SK-N-SH treated with all-trans-retinoic acid at 6 μM for 48 hours (cell line): ENCODE measurements around the gene OR4E1.

Experiments used
- ATAC-seq: fragments of 200-7000 bp; cut with Tn5 transposase; 3 replicates; pipeline ENCODE4 v1.9.1; 2020; ENCODE audit warnings: mild to moderate bottlenecking, moderate library complexity
- ARNTL ChIP-seq: fragments of 450-650 bp; formaldehyde crosslinking; IDR thresholded peaks from 2 replicates; pipeline ENCODE4 v1.5.0; 2020; ENCODE audit warnings: low read depth, mild to moderate bottlenecking, moderate library complexity, borderline replicate concordance
- BACH2 ChIP-seq: fragments of 250-450 bp; sonication (Bioruptor Pico); IDR thresholded peaks from 2 replicates; pipeline ENCODE4 v1.9.0; 2021; ENCODE audit warnings: mild to moderate bottlenecking, borderline replicate concordance
- CSDC2 ChIP-seq: fragments of 250-450 bp; sonication (Bioruptor Pico); IDR thresholded peaks from 2 replicates; pipeline ENCODE4 v1.5.0; 2020; ENCODE audit warnings: mild to moderate bottlenecking, moderate library complexity
- CSRNP3 ChIP-seq: fragments of 250-450 bp; sonication (Bioruptor Pico); IDR thresholded peaks from 2 replicates; pipeline ENCODE4 v1.5.1; 2021; ENCODE audit warnings: mild to moderate bottlenecking, moderate library complexity
- ESRRG ChIP-seq: fragments of 250-450 bp; sonication (Bioruptor Pico); IDR thresholded peaks from 2 replicates; pipeline ENCODE4 v1.6.1; 2021; ENCODE audit warnings: mild to moderate bottlenecking
- GLIS3 ChIP-seq: fragments of 250-450 bp; sonication (Bioruptor Pico); IDR thresholded peaks from 2 replicates; pipeline ENCODE4 v1.5.0; 2020; ENCODE audit warnings: mild to moderate bottlenecking, moderate library complexity
- ISL1 ChIP-seq: fragments of 250-450 bp; sonication (Bioruptor Pico); IDR thresholded peaks from 2 replicates; pipeline ENCODE4 v2.1.2; 2022; ENCODE audit warnings: mild to moderate bottlenecking, moderate library complexity
- OSR1 ChIP-seq: fragments of 250-450 bp; sonication (Bioruptor Pico); IDR thresholded peaks from 2 replicates; pipeline ENCODE4 v1.8.0; 2022; ENCODE audit warnings: moderate library complexity, mild to moderate bottlenecking, inconsistent platforms
- POU6F1 ChIP-seq: fragments of 250-450 bp; sonication (Bioruptor Pico); IDR thresholded peaks from 2 replicates; pipeline ENCODE4 v1.8.0; 2021; ENCODE audit warnings: low read depth, mild to moderate bottlenecking, moderate library complexity, borderline replicate concordance
- PPARA ChIP-seq: fragments of 250-450 bp; sonication (Bioruptor Pico); IDR thresholded peaks from 2 replicates; pipeline ENCODE4 v1.5.0; 2020; ENCODE audit warnings: mild to moderate bottlenecking, borderline replicate concordance
- RARB ChIP-seq: fragments of 250-450 bp; sonication (Bioruptor Pico); IDR thresholded peaks from 2 replicates; pipeline ENCODE4 v1.8.0; 2021; ENCODE audit warnings: mild to moderate bottlenecking, moderate library complexity
- SNAI2 ChIP-seq: fragments of 250-450 bp; sonication (Bioruptor Pico); IDR thresholded peaks from 2 replicates; pipeline ENCODE4 v1.5.0; 2020; ENCODE audit warnings: mild to moderate bottlenecking, moderate library complexity
- TCF4 ChIP-seq: fragments of 250-450 bp; sonication (Bioruptor Pico); IDR thresholded peaks from 2 replicates; pipeline ENCODE4 v1.8.0; 2021; ENCODE audit warnings: mild to moderate bottlenecking, moderate library complexity, borderline replicate concordance
- TOX ChIP-seq: fragments of 250-450 bp; sonication (Bioruptor Pico); IDR thresholded peaks from 2 replicates; pipeline ENCODE4 v1.8.0; 2021; ENCODE audit warnings: mild to moderate bottlenecking, moderate library complexity, borderline replicate concordance
- ZC3H10 ChIP-seq: fragments of 250-450 bp; sonication (Bioruptor Pico); IDR thresholded peaks from 2 replicates; pipeline ENCODE4 v1.5.1; 2021; ENCODE audit warnings: mild to moderate bottlenecking, moderate library complexity
- ZFP3 ChIP-seq: fragments of 250-450 bp; sonication (Bioruptor Pico); IDR thresholded peaks from 2 replicates; pipeline ENCODE4 v1.5.0; 2020; ENCODE audit warnings: mild to moderate bottlenecking, moderate library complexity
- ZFP30 ChIP-seq: fragments of 450-650 bp; formaldehyde crosslinking; IDR thresholded peaks from 2 replicates; pipeline ENCODE4 v1.5.0; 2022; ENCODE audit warnings: mild to moderate bottlenecking, moderate library complexity
- ZNF565 ChIP-seq: fragments of 450-650 bp; formaldehyde crosslinking; conservative IDR thresholded peaks from 2 replicates; pipeline ENCODE4 v1.5.0; 2020; ENCODE audit warnings: low read depth, mild to moderate bottlenecking, moderate library complexity
- ZNF70 ChIP-seq: fragments of 450-650 bp; formaldehyde crosslinking; IDR thresholded peaks from 2 replicates; pipeline ENCODE4 v1.5.0; 2020; ENCODE audit warnings: mild to moderate bottlenecking, moderate library complexity
- ZNF8 ChIP-seq: fragments of 450-650 bp; formaldehyde crosslinking; IDR thresholded peaks from 2 replicates; pipeline ENCODE4 v1.5.0; 2020; ENCODE audit warnings: mild to moderate bottlenecking, moderate library complexity
- TF ChIP-seq, protein P1 (sequence below): fragments of 250-450 bp; sonication (Bioruptor Pico); IDR thresholded peaks from 2 replicates; pipeline ENCODE4 v1.5.1; 2020; ENCODE audit warnings: low read depth, mild to moderate bottlenecking, moderate library complexity
- TF ChIP-seq, protein P2 (sequence below): fragments of 250-450 bp; sonication (Bioruptor Pico); IDR thresholded peaks from 2 replicates; pipeline ENCODE4 v1.8.0; 2020; ENCODE audit warnings: mild to moderate bottlenecking, moderate library complexity, borderline replicate concordance

The OR4E1 gene

GRCh38 chr14:21686468-21686867 lies 12.8 kb upstream of the OR4E1 start:
- TF ChIP-seq SNAI2 (CRISPR knock-in tag) = no peak
- no peak for TF ChIP-seq ESRRG (CRISPR knock-in tag)
- TF ChIP-seq ZNF70 (CRISPR knock-in tag) = no peak
- TF ChIP-seq, protein P1, sequence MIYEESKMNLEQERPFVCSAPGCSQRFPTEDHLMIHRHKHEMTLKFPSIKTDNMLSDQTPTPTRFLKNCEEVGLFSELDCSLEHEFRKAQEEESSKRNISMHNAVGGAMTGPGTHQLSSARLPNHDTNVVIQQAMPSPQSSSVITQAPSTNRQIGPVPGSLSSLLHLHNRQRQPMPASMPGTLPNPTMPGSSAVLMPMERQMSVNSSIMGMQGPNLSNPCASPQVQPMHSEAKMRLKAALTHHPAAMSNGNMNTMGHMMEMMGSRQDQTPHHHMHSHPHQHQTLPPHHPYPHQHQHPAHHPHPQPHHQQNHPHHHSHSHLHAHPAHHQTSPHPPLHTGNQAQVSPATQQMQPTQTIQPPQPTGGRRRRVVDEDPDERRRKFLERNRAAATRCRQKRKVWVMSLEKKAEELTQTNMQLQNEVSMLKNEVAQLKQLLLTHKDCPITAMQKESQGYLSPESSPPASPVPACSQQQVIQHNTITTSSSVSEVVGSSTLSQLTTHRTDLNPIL (CRISPR knock-in tag) = no peak
- no peak for TF ChIP-seq ZNF565 (CRISPR knock-in tag)
- TF ChIP-seq ZC3H10 (CRISPR knock-in tag) = no peak
- ATAC-seq = no peak

- ATAC-seq = no peak
- TF ChIP-seq RARB (no peak), TCF4 (CRISPR knock-in tag) (no peak), CSRNP3 (no peak), PPARA (CRISPR knock-in tag) (no peak)
These were observed 6.5 kb upstream of the OR4E1 start for GRCh38 chr14:21680072-21680471.

DNA sequence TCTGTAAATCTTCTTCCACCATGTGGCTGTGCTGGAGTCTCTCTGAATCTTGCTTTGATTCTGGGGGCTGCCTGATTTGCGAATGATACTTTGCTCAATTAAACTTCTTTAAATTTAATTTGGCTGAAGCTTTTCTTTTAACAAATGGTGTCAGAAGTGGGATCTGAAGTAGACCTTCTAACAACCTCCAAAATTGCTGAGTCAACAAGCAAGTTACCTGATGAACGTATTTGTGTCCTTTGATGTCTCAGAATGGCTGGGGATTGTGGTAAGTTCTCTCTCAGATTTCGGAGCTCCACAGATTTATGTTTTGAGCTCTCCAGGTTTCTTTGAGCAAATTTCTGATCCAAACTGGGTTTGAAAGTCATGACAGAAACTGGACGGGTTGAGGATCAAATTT lies 1.9 kb upstream of the OR4E1 start:
- no peak for ATAC-seq
- TF ChIP-seq, protein P1 (CRISPR knock-in tag) = no peak
- TF ChIP-seq POU6F1 (CRISPR knock-in tag) (no peak), ZNF565 (CRISPR knock-in tag) (no peak), ZFP30 (CRISPR knock-in tag) (no peak), ZC3H10 (CRISPR knock-in tag) (no peak), TOX (CRISPR knock-in tag) (no peak), OSR1 (CRISPR knock-in tag) (no peak), CSRNP3 (no peak), ESRRG (CRISPR knock-in tag) (no peak), GLIS3 (CRISPR knock-in tag) (no peak), SNAI2 (CRISPR knock-in tag) (no peak), CSDC2 (CRISPR knock-in tag) (no peak), ZFP3 (no peak), ARNTL (CRISPR knock-in tag) (no peak), BACH2 (CRISPR knock-in tag) (no peak)
- TF ChIP-seq, protein P2, sequence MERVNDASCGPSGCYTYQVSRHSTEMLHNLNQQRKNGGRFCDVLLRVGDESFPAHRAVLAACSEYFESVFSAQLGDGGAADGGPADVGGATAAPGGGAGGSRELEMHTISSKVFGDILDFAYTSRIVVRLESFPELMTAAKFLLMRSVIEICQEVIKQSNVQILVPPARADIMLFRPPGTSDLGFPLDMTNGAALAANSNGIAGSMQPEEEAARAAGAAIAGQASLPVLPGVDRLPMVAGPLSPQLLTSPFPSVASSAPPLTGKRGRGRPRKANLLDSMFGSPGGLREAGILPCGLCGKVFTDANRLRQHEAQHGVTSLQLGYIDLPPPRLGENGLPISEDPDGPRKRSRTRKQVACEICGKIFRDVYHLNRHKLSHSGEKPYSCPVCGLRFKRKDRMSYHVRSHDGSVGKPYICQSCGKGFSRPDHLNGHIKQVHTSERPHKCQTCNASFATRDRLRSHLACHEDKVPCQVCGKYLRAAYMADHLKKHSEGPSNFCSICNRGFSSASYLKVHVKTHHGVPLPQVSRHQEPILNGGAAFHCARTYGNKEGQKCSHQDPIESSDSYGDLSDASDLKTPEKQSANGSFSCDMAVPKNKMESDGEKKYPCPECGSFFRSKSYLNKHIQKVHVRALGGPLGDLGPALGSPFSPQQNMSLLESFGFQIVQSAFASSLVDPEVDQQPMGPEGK = no peak

DNA sequence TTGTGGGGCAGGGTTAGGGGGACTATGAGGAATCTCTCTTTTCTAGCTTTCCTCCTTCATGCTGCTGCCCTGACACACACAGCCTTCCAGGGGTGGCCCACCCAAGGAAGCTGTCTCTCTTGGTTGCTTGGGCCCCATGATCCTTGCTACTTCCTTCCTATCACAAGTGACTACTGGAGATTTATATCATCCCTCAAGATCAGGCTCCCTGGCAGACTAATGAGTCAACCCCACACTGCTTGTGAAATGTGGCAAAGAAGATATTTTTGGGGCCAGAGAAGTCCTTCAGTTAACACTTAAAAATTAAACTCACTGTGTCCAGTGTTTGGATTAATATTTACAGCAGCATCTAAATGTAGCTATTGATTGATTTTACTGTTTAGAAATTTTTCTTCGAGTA lies 1.5 kb downstream of the OR4E1 start:
- TF ChIP-seq BACH2 (CRISPR knock-in tag) (no peak), RARB (no peak), SNAI2 (CRISPR knock-in tag) (no peak), POU6F1 (CRISPR knock-in tag) (no peak), ISL1 (CRISPR knock-in tag) (no peak), ZNF70 (CRISPR knock-in tag) (no peak), ZNF8 (CRISPR knock-in tag) (no peak)
- TF ChIP-seq, protein P2 = no peak
- TF ChIP-seq, protein P1 (CRISPR knock-in tag) = no peak

More for the DNA sequence above, 1.5 kb downstream of the OR4E1 start:
- ATAC-seq = no peak
